Left renal cortex interstitium (tissue), 4 donors: ENCODE measurements around the gene CCPG1. TPM values are rescaled to one million over a fixed set of nuclear protein-coding genes. Genes with fewer than 3 reads are reported as not detected.
"Not testable (repeated sequence)": the region's sequence is repeated elsewhere in the genome, so short reads cannot be mapped to it uniquely, and the experiment has no call there.

Source experiments
- DNase-seq, 4 donors: peaks; one replicate each; pipeline ENCODE4 v3.0.0-alpha.2; 2013; ENCODE audit warnings: low read depth in 4 of 4, low spot score in 2 of 4, missing footprints in 1 of 4
- polyA plus RNA-seq, 4 donors: library from polyadenylated mRNA; unstranded; fragments of 120-200 nt; gene quantifications; one replicate each; pipeline ENCODE4 v1.2.1, GENCODE V29; 2013; ENCODE audit not compliant: insufficient read length in 4 of 4

Gene CCPG1
- 10 to 100 TPM; 45.6 to 61.4 (median 55.4) TPM for polyA plus RNA-seq

- DNase-seq: peak; percentile 84 to 92 (median 88)
Observed at GRCh38 chr15:55408012-55408928, at the start of gene CCPG1, which contains the start of gene PIERCE2. CCPG1 (minus strand) TSS chr15:55408359; CDS start chr15:55389424, 18,935 bp downstream. PIERCE2 (plus strand) TSS chr15:55408495; CDS start chr15:55408769, 274 bp downstream.

GRCh38 chr15:55457401-55458022 lies 49.4 kb upstream of the CCPG1 start:
- DNase-seq: no peak

GRCh38 chr15:55447030-55447394 lies 38.9 kb upstream of the CCPG1 start:
- DNase-seq: not testable (repeated sequence)

- not testable (repeated sequence) for DNase-seq
Observed at GRCh38 chr15:55446379-55447029, 38.3 kb upstream of the CCPG1 start.

- DNase-seq: not testable (repeated sequence)
Observed at GRCh38 chr15:55445936-55446335, 37.8 kb upstream of the CCPG1 start.

- DNase-seq: not testable (repeated sequence)
Observed at GRCh38 chr15:55443141-55443540, 35.0 kb upstream of the CCPG1 start.

- peak in 3 of 4 donors; percentile 13 to 37 (median 28) for DNase-seq
Observed at GRCh38 chr15:55434989-55435825, 27.0 kb upstream of the CCPG1 start.

GRCh38 chr15:55422089-55422488 lies 13.9 kb upstream of the CCPG1 start:
- no peak for DNase-seq

GRCh38 chr15:55420171-55420866 lies 12.2 kb upstream of the CCPG1 start:
- DNase-seq: no peak

GRCh38 chr15:55417678-55418077 lies 9.5 kb upstream of the CCPG1 start:
- not testable (repeated sequence) for DNase-seq

GRCh38 chr15:55408976-55409375 lies 817 bp upstream of the CCPG1 start:
- DNase-seq: not testable (repeated sequence)

GRCh38 chr15:55407498-55408011 lies 604 bp downstream of the CCPG1 start:
- peak in 2 of 4 donors; percentile 13 to 27 for DNase-seq

GRCh38 chr15:55403531-55403930 lies 4.6 kb downstream of the CCPG1 start:
- no peak for DNase-seq

- DNase-seq: no peak
Observed at GRCh38 chr15:55402707-55403106, 5.5 kb downstream of the CCPG1 start.

GRCh38 chr15:55401786-55402246 lies 6.3 kb downstream of the CCPG1 start:
- DNase-seq: no peak

GRCh38 chr15:55400050-55400449 lies 8.1 kb downstream of the CCPG1 start:
- DNase-seq: not testable (repeated sequence)

- no peak for DNase-seq
Observed at GRCh38 chr15:55398243-55398642, 9.9 kb downstream of the CCPG1 start.

- no peak for DNase-seq
Observed at GRCh38 chr15:55394694-55395093, 13.5 kb downstream of the CCPG1 start.

- DNase-seq: no peak
Observed at GRCh38 chr15:55389264-55389607, 18.9 kb downstream of the CCPG1 start.
